ENCODE measurements around the gene VPS37B.

DNA sequence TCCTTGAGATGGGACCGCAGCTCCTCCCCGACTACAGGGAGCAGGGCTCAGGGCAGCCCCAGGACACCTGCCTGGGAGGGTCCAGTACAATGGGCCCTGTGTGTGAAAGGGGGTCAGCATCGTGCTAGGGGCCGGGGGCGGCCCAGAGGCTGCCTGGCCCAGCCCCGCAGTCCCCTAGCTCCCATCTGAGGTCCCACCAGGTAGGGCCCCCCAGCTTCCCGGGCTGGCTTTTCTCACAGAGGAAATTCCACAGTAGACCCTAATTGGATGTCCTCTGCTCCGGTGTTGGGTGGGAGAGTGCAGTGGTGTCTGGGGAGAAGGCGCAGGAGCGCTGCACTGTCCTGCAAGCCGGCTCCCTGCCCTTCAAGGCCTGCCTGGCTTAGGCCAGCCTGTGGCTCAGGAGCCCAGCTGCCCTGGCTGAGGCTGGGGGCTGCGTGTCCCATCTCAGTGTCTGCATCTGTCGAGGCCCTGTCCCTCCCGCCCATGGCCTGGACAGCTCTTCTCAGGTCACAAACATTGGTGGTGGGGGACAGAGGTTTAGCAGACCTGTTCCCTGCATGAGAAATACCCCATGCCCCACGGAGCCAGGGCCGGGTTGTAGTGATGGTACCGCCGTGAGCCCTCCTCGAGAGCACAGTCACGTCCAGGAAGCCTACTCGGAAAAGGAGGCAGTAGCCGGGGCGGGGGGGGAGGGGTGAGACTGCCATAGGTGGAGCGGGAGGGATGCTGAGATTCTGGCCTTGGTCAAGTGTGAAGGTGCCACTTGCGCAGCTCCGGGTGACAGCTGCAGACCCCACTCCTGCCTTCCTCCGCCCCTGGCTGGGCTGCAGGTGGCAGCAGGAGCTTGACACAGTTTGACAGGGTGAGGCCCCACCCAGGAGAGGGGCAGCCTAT, 49.1 kb downstream of the VPS37B start:
- TF ChIP-seq GATA2 (IDR thresholded peaks at IDR 0.05; ENCODE audit: low read depth, low read length) (no peak), GATA3 (IDR thresholded peaks at IDR 0.05; ENCODE audit: low read depth, low read length) (no peak)
